GM21528 (cell line): ENCODE measurements around the gene EEF1AKMT4.

Experiments
- ATAC-seq: cut with Tn5 transposase; IDR thresholded peaks from one replicate; pipeline ENCODE4 v1.9.1; 2021; ENCODE audit warnings: mild to moderate bottlenecking, moderate library complexity; ENCODE audit not compliant: unreplicated experiment, low FRiP score

Gene EEF1AKMT4

DNA sequence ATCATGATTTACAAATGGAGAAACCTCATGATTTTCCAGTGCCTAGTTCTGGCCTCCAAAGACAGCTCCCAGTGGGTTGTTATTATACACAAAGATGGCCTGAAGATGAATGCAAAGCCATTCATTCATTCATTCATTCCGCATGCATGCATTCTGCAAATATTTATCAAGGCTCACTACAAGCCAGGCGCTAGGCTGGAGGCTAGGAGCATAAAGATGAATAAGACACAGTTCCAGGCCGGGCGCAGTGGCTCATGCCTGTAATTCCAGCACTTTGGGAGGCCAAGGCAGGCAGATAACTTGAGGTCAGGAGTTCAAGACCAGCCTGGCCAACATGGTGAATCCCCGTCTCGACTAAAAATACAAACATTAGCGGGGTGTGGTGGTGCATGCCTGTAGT is 47.1 kb downstream of the EEF1AKMT4 start:
- no peak for ATAC-seq

DNA sequence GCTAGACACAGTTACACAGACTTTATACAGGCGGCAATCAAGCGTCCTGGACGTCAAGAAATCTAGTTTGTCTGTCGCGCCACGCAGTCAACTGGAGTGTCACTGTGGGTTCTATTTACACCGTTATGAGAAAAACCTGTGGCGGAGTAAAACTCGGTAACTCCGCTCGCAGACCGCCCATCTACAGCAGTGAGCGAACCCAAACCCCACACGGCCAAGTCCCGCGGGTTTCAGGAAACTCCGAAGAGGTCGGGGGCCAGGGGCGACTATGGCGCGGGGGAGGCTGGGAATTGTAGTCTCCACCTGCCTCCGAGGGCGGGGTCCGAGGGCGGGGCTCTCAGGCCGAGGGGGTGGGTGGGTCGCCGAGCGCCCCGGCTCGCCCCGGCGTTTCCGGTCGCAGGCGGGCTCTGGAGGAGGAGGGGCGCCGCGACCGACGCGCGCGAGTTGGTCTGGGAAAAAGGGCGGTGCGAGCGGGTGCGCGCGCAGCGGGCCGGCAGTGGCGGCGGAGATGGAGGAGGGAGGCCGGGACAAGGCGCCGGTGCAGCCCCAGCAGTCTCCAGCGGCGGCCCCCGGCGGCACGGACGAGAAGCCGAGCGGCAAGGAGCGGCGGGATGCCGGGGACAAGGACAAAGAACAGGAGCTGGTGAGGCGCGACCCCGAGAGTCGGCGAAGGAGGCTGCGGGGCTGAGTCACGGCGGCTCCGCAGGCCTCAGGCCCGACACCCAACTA is 49.5 kb downstream of the EEF1AKMT4 start, which contains the start of gene PSMD2:
Gene PSMD2 (plus strand): TSS at position 483 of the 729 bp plus-strand sequence. CDS start 26 bp downstream, at position 509.
- ATAC-seq: peak; percentile 92

DNA sequence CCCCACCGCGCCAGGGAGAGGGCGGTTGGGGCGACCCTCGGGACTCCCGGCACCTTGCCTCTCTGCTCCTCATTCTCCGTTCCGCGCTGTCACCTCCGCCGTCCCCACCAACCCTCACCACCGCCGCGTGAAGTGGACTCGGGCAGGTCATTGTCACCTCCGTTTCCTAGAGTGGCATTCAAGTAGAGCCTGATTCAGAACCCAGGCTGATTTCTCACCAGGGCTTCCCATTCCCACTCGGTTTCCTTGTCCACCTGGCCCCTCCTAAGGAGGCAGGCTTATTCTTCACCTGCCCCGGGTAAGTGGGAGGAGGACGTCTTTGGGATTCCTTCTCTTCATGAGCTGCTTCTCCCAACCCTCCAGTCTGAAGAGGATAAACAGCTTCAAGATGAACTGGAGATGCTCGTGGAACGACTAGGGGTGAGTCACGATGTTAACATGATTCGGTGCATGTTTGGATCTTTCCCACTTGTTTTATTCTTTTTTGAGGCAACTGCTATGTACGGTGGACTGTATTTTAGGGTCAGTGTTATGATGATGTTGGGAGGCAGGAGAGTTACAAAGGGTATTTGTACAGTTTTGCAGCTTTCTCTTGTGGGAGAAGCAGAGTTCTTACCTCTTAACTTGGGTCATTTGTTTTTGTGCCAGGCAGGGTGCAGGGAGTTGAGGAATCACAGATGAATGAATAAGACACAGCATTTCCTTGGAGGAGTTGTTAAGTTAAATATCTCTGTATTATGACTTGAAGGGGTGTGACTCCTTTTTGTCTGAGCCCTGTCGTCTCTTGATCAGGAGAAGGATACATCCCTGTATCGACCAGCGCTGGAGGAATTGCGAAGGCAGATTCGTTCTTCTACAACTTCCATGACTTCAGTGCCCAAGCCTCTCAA is 50.3 kb downstream of the EEF1AKMT4 start:
- no peak for ATAC-seq

DNA sequence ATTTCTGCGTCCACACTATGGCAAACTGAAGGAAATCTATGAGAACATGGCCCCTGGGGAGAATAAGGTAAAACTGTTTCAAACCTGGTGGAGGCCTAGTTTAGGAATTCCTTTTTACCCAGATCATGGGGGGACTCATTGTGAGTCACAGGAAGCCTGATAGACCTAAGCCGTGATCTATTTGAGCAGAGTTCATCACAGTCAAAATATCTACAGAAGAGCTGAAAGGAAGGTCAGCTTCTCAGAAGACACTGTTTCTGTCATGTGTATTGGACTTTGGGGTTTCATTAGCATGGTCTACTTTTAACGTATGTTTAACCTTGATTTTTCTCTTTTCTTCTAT is 50.9 kb downstream of the EEF1AKMT4 start:
- ATAC-seq: no peak

DNA sequence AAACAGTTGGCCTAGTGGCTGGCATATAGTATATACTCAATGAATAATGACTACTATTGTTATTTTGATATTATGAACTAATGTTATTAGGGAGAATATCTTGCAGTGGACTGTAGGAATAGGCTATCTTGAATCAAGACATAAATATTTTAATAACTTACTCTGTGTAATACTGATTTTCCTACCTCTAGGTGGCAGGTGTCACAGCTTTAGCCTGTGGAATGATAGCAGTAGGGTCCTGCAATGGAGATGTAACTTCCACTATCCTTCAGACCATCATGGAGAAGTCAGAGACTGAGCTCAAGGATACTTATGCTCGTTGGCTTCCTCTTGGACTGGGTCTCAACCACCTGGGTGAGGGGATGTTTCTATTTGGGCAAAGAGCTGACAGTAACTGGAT is 56.1 kb downstream of the EEF1AKMT4 start:
- no peak for ATAC-seq

DNA sequence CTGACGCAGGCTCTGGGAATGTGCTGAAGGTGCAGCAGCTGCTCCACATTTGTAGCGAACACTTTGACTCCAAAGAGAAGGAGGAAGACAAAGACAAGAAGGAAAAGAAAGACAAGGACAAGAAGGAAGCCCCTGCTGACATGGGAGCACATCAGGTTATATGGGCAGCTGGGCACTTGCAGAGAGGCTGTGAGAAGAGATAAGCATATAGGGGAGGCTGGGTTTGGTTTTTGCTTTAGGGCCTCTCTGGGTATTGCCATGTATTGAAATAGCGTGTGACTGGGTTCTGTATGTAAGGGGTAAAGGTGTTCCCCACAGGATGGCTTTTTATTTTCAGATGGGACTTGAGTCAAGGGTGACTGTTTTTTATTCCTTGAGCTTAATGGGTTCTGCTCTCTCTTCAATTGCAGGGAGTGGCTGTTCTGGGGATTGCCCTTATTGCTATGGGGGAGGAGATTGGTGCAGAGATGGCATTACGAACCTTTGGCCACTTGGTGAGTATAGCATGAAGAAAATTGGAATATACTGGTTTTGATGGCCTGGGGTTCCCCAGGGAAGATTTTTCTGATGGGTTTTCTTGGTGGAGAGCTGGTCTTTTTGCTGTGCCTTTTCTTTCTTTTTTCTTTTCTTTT is 57.0 kb downstream of the EEF1AKMT4 start:
- no peak for ATAC-seq

DNA sequence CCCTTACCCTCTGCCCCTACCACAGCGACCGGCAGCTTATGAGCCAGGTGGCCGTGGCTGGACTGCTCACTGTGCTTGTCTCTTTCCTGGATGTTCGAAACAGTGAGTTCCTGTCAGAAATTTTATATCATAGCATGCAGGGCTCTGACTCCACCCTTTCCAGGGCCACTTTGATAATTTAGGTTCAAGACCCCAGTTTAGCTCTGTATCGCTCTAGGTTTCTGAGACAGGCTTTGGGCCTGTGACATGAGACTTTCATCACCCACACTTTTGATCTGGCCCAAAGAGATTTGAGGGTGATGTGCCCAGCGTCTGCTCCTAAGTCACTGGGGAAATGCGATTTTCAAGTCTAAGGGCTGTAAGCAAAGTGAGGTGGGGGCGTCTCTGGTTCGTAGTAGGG is 58.4 kb downstream of the EEF1AKMT4 start:
- ATAC-seq: no peak
